ENCODE results near the gene PPP1R10.
"Not testable (repeated sequence)": the region's sequence is repeated elsewhere in the genome, so short reads cannot be mapped to it uniquely, and the experiment has no call there.

Gene PPP1R10

DNA sequence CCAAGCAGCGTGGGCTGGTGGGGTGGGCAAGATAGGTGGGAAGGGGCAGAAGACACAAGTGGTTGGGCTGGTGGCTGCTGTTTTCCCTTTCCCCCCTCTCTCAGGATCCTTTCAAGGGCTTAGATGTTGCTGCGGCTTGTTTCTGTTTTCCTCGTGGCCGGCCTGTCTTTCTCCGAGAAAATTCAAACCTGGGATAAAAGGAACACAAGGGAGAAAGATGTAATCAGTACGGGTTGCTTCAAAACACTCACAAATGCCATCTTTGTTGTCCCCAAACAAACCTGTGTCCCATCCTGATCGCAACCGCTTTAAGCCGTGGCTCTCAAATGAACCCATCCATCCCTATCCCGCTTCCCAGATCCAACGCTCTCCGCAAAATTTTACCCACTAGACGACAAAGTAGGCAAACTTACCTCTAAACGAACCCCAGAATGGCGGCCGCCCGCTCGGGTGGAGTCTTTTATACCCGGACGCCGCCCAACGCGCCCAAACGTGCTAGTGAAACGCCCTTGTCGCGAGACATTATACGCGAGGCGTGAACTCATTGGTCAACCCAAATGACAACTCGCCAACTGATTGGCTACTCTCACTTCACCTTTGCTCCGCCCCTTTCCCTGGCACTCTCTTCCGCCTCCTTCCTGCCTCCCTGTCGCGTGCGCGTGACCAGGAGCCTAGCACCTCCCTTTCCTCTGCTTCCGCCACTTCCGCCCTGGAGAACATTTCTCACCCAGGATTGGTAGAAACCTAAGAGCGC, at the start of gene PPP1R10:
Gene PPP1R10, minus strand, starts transcription at position 433 of the 754 bp plus-strand sequence. CDS start 7,299 bp downstream, outside the sequence.
- DNase-seq (ENCODE audit: low read depth in 3 of 3, low spot score in 1 of 3), result peak; percentile 93 to 98 (median 97)

DNA sequence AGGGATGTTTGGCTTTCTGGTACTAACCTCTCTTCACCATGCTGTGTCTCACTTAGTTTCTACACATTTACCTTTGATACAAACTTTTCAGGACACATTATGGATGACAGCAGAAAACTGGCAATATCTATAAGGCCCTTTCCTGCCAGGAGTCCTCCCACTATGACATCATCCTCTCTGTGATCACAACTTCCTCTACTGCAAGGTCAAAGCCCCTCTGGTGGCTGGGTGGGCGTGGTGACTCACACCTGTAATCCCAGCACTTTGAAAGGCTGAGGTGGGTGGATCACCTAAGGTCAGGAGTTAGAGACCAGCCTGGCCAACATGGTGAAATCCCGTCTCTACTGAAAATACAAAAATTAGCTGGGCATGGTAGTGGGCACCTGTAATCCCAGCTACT, 49.3 kb upstream of the PPP1R10 start:
- DNase-seq (ENCODE audit: low read depth in 3 of 3, low spot score in 1 of 3), result not testable (repeated sequence)

DNA sequence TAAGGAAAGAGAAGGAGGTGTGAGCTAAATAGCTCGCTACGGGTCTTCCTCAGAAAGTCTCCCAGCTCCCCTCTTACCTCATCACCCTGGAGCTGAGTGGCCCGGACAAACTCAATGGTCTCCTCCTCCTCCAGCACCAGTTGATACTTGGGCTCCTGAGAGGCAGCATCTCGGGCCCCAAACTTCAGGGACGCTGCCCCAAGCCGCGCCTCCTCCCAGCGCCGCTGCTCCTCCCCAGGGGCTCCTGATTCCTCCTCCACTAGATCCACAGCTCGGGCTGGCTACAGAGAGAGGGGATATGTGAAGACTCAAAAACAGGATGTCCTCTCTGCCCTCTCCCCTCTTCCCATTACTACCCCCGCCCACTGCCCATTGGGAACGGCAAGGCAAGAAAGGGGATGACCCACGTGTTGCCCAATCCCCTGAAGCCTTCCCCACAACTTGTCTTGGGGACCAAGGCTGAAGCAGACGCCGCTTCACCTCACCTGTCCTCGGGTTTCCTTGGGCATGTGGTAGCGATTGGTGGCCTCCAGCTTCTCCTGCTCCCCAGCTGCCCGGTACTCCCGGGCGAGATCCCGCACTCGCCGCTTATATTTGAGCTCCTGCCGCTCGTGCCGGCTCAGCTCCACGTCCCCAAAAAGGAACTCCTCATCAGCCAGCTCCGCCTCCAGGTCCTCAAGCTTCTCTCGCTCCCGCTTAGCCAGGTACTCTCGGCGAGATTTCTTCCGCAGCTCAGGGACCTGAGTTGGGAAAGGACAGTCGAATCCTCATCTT, 48.1 kb upstream of the PPP1R10 start:
- no peak for DNase-seq (ENCODE audit: low read depth in 3 of 3, low spot score in 1 of 3)

DNA sequence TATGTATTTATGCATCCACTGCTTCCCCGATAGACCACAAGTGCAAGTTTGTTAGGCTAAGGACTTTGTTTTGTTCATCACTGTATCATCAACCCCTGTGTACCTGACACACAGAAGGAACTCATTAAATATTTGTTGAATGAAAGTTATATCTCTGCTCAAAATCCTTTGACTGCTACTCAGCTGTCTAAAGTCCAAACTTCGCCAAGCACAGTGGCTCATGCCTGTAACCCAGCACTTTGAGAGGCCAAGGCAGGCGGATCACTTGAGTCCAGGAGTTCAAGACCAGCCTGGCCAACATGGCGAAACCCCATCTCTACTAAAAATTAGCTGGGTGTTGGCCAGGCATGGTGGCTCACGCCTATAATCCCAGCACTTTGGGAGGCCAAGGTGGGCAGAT, 40.9 kb upstream of the PPP1R10 start:
- not testable (repeated sequence) for DNase-seq (ENCODE audit: low read depth in 3 of 3, low spot score in 1 of 3)

GRCh38 chr6:30657454-30657853, 40.4 kb upstream of the PPP1R10 start:
- DNase-seq (ENCODE audit: low read depth in 3 of 3, low spot score in 1 of 3), result no peak

- DNase-seq (ENCODE audit: low read depth in 3 of 3, low spot score in 1 of 3), result no peak
Measured at GRCh38 chr6:30656513-30656912, 39.5 kb upstream of the PPP1R10 start.

DNA sequence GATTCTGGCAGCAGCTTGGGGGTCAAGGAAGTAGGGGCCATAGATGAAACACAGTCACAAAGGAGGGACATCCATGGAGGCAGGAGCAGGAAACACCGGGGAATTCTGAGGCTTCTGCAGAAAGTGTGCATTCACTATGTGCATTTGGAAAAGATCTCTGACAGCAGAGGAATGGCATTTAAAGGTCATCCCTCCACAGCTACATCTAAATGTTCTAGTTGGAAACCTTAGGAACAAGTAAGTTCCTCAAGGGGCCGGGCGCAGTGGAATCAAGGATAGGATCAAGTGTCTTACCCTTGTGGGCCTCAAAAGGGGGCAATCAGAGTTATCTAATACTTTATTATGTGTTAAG, 38.7 kb upstream of the PPP1R10 start:
- no peak for DNase-seq (ENCODE audit: low read depth in 3 of 3, low spot score in 1 of 3)

DNA sequence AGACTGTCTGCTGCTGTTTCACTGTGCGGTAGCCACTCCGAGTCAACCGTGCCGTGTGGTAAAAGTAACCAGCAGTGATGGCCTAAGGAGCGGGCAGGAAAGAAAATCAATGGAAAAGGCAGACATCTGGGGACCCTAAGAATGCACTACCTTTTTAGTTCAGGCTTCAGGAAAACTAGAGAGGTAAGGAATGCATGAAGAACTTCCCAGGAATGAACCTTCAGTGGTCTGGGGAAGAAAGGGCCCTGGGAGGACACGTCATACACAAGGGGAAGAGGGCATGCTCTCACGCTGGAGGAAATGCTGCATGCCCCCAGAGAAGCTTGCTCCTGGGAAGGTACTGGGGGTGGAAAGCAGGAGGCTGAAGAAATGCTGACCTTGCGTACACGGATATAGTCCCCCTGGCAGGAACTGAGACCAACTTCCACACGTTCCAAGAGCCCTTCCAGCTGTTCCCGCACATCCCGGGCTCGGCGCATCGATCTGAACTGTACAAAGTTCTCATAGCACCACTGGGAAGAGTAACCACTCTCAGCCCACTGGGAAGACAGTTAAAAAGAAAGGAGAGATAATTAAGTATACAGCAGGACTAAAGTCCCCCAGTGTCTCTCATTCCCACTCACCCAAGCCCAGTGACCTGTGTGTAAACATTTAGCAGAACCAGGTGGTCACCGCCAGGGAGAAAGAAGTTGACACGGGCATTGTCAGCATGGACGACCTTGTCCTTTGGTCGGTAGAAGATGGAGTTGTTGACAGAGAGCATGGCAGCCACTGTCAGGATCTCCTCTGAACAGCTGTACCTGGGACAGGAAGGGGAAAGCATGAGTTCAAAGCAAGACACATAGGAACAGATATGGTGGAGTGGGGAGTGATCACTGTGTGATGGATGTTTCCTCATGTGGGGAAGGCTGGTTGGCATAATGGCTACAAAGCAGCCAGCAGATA, 38.0 kb upstream of the PPP1R10 start:
- DNase-seq (ENCODE audit: low read depth in 3 of 3, low spot score in 1 of 3), result no peak

DNA sequence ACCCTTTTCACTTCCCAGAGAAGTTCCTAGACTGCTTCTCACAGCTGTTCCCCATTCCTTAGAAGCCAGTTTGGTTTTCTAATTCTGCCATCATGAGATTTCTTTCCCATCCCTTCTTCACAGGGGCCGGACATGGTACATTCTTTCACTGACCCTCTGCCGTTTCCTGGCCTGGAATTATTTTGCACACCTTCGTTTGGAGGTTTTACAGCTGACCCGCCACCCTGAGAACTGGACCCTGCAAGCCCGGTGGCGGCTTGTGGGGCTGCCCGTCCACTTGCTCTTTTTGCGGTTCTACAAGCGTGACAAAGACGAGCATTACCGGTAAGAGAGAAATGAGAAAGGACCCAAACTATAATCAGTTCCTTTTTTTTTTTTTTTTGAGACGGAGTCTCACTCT, 34.1 kb upstream of the PPP1R10 start:
- no peak for DNase-seq (ENCODE audit: low read depth in 3 of 3, low spot score in 1 of 3)

DNA sequence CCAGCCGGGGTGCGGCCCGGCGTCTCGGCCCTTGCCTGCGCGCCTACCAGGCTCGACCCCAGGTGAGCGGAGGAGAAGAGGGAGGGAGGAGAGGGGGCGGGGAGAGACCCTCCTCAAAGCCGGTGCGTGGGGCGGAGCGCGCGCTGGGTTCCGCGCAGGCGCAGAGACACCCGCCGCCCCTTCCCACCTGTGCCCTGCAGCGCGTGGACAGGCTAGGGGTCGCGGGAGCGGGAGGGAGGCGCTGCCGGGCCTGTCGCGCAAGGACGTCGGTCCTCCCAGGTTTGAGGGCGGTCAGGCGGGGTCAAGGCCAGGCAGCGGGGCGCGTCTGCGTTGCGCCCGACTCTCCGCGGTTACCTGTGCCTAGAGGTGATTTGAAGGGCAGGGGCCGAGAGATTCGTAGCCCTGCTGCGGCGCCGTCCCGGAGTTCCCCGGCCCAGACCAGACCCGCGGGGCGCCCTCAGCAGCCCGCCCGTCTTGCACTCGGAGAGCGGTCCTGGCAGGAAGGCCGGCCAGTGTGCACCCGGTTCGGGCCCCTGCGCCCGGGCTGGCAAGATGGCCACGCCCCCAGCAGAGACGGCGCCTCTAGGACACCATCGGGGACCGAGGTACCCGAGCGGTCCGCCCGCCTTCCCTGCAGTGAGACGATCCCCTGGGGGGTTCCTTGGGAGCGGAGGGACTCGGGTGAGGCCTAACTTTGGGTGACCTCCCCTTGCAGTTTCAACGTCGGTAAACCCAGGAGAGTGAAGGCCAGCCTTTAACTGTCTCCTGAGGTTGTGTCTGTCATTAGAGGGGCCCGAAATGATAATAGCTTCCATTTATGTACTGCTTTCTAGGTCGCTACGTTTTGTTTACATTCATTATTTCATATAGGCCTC, 30.4 kb upstream of the PPP1R10 start:
- peak; percentile 39 to 74 (median 61) for DNase-seq (ENCODE audit: low read depth in 3 of 3, low spot score in 1 of 3)

DNA sequence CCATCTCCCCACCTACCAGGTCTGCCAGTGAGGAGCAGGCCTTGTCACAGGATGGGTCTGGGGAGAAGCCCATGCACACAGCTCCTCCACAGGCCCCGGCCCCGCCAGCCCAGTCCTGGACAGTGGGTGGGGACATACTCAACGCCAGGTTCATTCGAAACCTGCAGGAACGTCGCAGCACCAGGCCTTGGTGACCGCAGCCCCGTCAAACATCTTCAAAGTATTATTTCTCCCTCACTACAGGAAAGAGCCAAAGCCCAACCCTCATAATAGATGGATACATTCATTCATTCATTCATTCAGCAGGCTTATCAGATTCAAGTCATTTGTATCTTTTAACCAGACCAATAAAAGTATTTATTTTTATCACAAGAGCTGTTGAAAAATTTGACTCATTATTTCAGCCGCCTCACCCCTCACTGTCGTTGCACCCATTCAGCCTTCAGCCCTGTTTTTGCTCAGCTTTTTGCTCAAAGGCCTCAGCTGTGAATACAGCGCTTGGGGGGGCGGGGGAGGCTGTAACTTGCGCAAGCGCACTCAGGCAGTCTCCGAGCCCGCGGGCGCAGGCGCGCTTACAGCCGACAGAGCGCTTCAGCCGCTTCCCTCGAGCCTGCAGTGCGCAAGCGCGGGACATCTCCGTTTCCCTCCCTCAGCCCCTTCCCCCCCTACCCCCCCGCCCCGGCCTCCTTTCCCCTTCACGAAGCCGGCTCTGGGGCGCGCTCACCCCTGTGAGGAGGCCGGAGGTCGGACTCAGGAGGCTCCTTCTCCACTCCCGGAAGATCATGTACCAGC, 29.6 kb upstream of the PPP1R10 start, which contains the start of gene C6orf136:
Gene C6orf136, plus strand, starts transcription at position 684 of the 792 bp plus-strand sequence. Its CDS starts 99 bp downstream, at position 783.
- peak; percentile 87 to 88 (median 88) for DNase-seq (ENCODE audit: low read depth in 3 of 3, low spot score in 1 of 3)

DNA sequence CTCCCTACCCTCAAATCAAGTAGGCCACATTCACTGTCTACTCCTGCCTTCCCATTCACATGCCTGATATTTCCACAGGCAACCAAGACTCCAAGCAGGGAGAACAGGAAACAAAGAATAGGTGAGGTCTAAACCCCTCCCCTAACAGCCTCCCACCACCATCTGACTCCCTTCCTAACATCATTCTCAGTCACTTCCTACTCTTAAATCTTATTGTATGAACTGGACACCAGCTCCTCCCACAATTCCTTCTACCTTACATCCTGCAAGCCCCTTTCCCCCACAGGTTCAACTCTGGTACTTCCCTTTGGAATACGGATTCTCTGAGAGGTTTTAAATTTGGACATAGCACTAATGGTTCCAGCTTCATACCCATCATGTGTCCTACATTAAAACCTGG, 28.9 kb upstream of the PPP1R10 start:
- no peak for DNase-seq (ENCODE audit: low read depth in 3 of 3, low spot score in 1 of 3)

DNA sequence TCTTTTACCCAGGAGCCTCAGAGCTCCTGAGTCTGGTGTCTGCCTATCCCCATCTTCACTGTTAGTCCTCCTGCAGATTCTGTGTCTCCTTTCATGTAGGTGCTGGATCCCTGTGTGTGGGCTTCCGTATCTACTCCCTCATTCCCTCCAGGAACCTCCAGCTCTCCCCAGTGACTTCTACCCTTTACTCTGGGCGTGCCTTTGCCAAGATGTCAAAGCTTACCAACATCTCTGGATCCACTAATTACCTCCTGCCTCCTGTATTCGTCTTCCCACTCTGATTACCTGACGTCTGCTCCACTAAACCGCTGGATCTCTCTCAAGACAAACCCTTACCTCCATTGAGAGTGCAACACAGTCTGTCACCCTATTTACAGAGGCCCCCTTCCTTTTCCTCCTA, 27.7 kb upstream of the PPP1R10 start:
- DNase-seq (ENCODE audit: low read depth in 3 of 3, low spot score in 1 of 3), result no peak

GRCh38 chr6:30643656-30644055, 26.6 kb upstream of the PPP1R10 start:
- no peak for DNase-seq (ENCODE audit: low read depth in 3 of 3, low spot score in 1 of 3)

DNA sequence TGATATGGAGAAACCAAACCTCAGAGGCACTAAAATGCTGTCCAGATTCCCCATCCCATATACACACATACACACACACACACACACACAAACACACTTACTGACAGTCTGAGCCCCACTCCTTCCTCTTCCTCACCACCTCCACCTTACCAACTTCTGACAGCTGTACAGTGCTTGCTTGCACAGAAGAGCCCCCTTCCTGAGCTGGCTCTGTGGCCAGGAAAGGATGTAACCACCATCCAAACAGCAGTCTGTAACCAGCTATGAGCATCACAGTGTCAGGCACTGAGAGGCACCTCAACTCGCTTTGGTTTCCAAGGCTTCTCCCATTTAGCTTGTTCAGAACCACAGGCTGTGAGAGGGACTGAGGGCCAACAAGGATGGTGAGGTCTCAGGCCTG, 24.0 kb upstream of the PPP1R10 start:
- DNase-seq (ENCODE audit: low read depth in 3 of 3, low spot score in 1 of 3), result no peak

- no peak for DNase-seq (ENCODE audit: low read depth in 3 of 3, low spot score in 1 of 3)
Measured at GRCh38 chr6:30640481-30640880, 23.4 kb upstream of the PPP1R10 start.

DNA sequence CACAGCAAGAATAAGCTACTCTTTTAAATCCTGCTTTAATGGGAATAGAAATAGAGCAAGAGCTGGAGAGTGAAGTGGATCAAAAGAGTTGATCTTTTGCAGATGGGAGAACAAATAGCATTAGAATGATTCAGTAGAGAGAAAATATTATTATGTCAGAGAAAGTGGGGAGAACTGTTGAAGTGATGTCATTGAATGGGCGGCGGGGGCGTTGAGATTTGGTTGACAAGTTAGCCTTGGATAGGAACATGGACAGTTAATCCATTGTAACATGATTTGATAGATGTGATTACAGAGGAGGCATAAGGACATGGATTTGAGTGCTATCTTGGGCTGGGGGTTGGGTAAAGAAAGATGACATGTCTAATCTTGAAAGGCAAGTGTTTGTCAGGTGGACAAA, 18.8 kb upstream of the PPP1R10 start:
- no peak for DNase-seq (ENCODE audit: low read depth in 3 of 3, low spot score in 1 of 3)

GRCh38 chr6:30626484-30627366, 9.7 kb upstream of the PPP1R10 start, which contains the start of gene ATAT1:
Gene ATAT1 (plus strand): TSS chr6:30626874.
- DNase-seq (ENCODE audit: low read depth in 3 of 3, low spot score in 1 of 3), result peak; percentile 64 to 83 (median 72)
